Renal pelvis (tissue), 4 donors: ENCODE measurements around the gene KIAA0753. TPM values are rescaled to one million over a fixed set of nuclear protein-coding genes. Genes with fewer than 3 reads are reported as not detected.
"Not testable (repeated sequence)": the region's sequence is repeated elsewhere in the genome, so short reads cannot be mapped to it uniquely, and the experiment has no call there.

Experiments
- DNase-seq: peaks from one replicate; pipeline ENCODE4 v3.0.0-alpha.2; 2013
- polyA plus RNA-seq, 3 donors: library from polyadenylated mRNA; unstranded; fragments of 120-200 nt; gene quantifications; one replicate each; pipeline ENCODE4 v1.2.1, GENCODE V29; 2013; ENCODE audit not compliant: insufficient read length in 3 of 3

The KIAA0753 gene
- polyA plus RNA-seq, 3 donors = 34.4 to 46.2 (median 41.4) TPM

GRCh38 chr17:6602141-6602540 lies 38.4 kb downstream of the KIAA0753 start:
- no peak for DNase-seq

- DNase-seq = no peak
Observed at GRCh38 chr17:6599364-6599763, 41.1 kb downstream of the KIAA0753 start.

GRCh38 chr17:6597727-6598126 lies 42.8 kb downstream of the KIAA0753 start:
- DNase-seq = no peak

- DNase-seq = no peak
Observed at GRCh38 chr17:6596941-6597340, 43.6 kb downstream of the KIAA0753 start.

GRCh38 chr17:6596511-6596910 lies 44.0 kb downstream of the KIAA0753 start:
- DNase-seq = no peak

GRCh38 chr17:6596081-6596480 lies 44.4 kb downstream of the KIAA0753 start:
- DNase-seq = no peak

- DNase-seq = not testable (repeated sequence)
Observed at GRCh38 chr17:6593371-6593770, 47.1 kb downstream of the KIAA0753 start.

GRCh38 chr17:6592173-6592572 lies 48.3 kb downstream of the KIAA0753 start:
- no peak for DNase-seq

GRCh38 chr17:6591599-6592158 lies 48.8 kb downstream of the KIAA0753 start:
- DNase-seq = no peak

GRCh38 chr17:6589266-6589946 lies 51.1 kb downstream of the KIAA0753 start:
- no peak for DNase-seq

GRCh38 chr17:6588165-6588564 lies 52.3 kb downstream of the KIAA0753 start:
- no peak for DNase-seq

- no peak for DNase-seq
Observed at GRCh38 chr17:6587310-6587709, 53.2 kb downstream of the KIAA0753 start.

GRCh38 chr17:6583411-6583810 lies 57.1 kb downstream of the KIAA0753 start:
- no peak for DNase-seq

- no peak for DNase-seq
Observed at GRCh38 chr17:6580625-6581024, 59.9 kb downstream of the KIAA0753 start.

GRCh38 chr17:6578491-6578890 lies 62.0 kb downstream of the KIAA0753 start:
- no peak for DNase-seq

GRCh38 chr17:6577686-6578263 lies 62.7 kb downstream of the KIAA0753 start:
- DNase-seq = no peak

GRCh38 chr17:6576038-6576785 lies 64.3 kb downstream of the KIAA0753 start:
- DNase-seq = no peak

GRCh38 chr17:6575596-6575988 lies 64.9 kb downstream of the KIAA0753 start:
- no peak for DNase-seq

- DNase-seq = no peak
Observed at GRCh38 chr17:6574687-6575595, 65.6 kb downstream of the KIAA0753 start.

GRCh38 chr17:6573982-6574686 lies 66.4 kb downstream of the KIAA0753 start:
- DNase-seq = no peak

- DNase-seq = not testable (repeated sequence)
Observed at GRCh38 chr17:6573495-6573894, 67.0 kb downstream of the KIAA0753 start.
